Stimulated activated naive CD8-positive, alpha-beta T cell treated with anti-CD3 and anti-CD28 coated beads, Interleukin-15, Interleukin-2, amounts not matched to agents 100 ng/mL and 50 ng/mL, for 24 hours (primary cell): ENCODE measurements around the gene AGBL1.

Experiments
- H3K27ac Mint-ChIP-seq: one replicate; pipeline ENCODE4 v1.8.0; 2021; ENCODE audit warnings: mild to moderate bottlenecking, mixed read lengths
- H3K27me3 Mint-ChIP-seq: one replicate; pipeline ENCODE4 v1.8.0; 2021; ENCODE audit warnings: mixed read lengths
- H3K36me3 Mint-ChIP-seq: one replicate; pipeline ENCODE4 v1.8.0; 2021; ENCODE audit warnings: low read depth, mixed read lengths
- H3K4me1 Mint-ChIP-seq: one replicate; pipeline ENCODE4 v1.8.0; 2021; ENCODE audit warnings: low read depth, mixed read lengths
- H3K4me3 Mint-ChIP-seq: one replicate; pipeline ENCODE4 v1.8.0; 2021; ENCODE audit warnings: mild to moderate bottlenecking, mixed read lengths
- H3K9me3 Mint-ChIP-seq: one replicate; pipeline ENCODE4 v1.8.0; 2021; ENCODE audit warnings: mixed read lengths

AGBL1 gene

DNA sequence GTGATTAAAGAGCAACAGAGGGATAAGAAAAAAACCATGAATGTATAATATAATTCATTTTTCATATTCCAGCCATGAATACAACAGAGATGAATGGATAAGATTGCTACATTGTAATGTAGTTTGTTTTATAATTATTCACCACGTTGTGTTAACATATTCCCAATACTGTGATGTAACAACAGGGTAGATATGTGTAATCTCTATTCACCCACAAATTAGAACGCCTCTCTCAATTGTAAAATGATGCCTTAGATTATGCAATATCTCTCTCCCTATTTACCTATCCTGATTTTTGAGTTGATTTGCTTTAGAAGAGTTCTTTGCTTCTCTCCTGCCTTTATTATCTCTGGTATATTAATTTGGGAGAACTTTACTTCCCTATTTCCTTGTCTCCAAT lies 193.6 kb downstream of the AGBL1 start:
- Mint-ChIP-seq H3K4me1 (no peaks in the 10 kb centered on the region), H3K27me3 (peaks cover 4% of the 10 kb centered on the region), H3K36me3 (no peaks in the 10 kb centered on the region), H3K27ac (no peak overlapping the region), H3K4me3 (no peak overlapping the region), H3K9me3 (no peaks in the 10 kb centered on the region)

DNA sequence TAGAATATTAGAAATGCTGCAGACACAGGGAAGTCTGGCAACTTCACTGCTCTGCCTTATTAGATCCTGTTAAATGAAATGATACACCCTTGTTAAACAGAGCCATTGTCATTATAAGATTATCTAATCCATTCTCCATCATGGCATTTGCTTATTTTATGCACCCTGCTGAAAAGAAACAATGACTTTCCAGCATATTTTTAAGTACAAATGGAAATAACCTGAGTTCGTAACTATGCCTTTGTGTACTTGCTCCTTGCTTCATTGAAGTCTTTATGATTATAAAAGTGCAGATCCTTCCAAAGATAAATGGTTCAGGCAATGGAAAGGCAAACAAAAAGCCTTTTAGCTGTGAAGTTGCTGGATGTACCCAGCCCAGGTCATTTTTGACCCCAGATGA lies 195.7 kb downstream of the AGBL1 start:
- Mint-ChIP-seq H3K9me3 (no peaks in the 10 kb centered on the region), H3K36me3 (no peaks in the 10 kb centered on the region), H3K27ac (no peak overlapping the region), H3K4me1 (no peaks in the 10 kb centered on the region), H3K27me3 (peaks cover 3% of the 10 kb centered on the region), H3K4me3 (no peak overlapping the region)

DNA sequence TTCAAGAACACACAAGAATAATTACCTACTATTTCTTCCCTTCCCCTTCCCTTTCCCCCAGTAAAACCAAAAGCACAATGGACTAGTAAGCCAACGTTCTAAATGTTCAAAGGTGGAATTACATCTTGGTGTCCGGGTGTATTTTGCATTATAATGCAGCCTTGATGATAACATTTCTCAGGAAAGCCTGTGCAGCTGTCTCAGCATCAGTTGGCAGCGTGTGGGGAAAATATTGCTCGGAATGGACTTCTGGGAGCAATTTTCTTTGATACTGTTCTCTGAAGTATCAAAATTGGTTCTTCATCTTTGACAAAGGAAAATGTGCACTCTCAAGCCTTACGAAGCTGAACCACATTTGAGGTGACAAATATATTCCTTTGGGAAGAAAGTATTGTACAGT lies 198.9 kb downstream of the AGBL1 start:
- Mint-ChIP-seq H3K36me3 (no peaks in the 10 kb centered on the region), H3K4me3 (no peak overlapping the region), H3K27me3 (no peaks in the 10 kb centered on the region), H3K27ac (no peak overlapping the region), H3K4me1 (no peaks in the 10 kb centered on the region), H3K9me3 (no peaks in the 10 kb centered on the region)

DNA sequence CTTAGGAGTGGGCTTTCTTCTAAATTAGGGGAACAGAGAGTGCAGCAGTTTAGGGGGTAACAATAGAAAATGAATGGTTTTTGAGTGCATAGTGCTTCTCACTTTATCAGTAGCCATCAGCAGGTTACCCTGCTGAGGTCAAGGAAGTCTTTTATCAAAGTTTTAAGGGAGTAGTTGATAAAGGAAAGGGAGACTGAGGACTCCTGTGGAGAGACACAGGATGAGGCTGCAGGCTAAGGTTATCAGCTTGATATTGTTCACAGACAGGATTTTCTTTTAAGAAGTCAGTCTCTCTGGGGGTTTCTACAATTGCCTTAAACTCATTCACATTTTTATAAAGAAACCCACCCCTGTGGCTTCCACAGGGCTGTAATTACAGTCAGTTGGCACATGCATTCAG lies 205.0 kb downstream of the AGBL1 start:
- H3K27ac Mint-ChIP-seq: no peak overlapping the region
- H3K9me3 Mint-ChIP-seq: no peaks in the 10 kb centered on the region

DNA sequence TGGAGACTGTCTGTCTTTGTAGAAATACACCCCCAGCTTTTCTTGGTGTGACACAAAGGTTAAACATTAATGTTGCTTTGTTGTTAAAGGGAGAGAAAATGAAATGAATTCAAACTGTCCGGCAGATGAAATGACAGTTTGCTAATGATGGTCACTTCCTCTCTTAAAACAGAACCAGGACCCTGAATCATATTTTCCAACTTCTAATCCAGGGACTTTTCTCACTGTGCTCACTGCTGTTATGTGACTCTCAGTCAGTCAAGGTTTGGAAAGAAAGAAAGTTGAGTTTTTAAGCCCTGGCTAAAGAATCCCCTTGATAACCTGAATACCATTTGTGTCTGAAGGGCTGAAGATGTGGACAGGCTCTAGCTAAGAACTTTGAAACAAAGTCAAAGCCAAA lies 215.8 kb downstream of the AGBL1 start:
- no peaks in the 10 kb centered on the region for H3K36me3 Mint-ChIP-seq
- H3K4me3 Mint-ChIP-seq: no peak overlapping the region
- H3K4me1 Mint-ChIP-seq: no peaks in the 10 kb centered on the region

More for the DNA sequence above, 205.0 kb downstream of the AGBL1 start:
- Mint-ChIP-seq H3K4me3 (no peak overlapping the region), H3K4me1 (no peaks in the 10 kb centered on the region), H3K36me3 (no peaks in the 10 kb centered on the region), H3K27me3 (peaks cover 2% of the 10 kb centered on the region)

DNA sequence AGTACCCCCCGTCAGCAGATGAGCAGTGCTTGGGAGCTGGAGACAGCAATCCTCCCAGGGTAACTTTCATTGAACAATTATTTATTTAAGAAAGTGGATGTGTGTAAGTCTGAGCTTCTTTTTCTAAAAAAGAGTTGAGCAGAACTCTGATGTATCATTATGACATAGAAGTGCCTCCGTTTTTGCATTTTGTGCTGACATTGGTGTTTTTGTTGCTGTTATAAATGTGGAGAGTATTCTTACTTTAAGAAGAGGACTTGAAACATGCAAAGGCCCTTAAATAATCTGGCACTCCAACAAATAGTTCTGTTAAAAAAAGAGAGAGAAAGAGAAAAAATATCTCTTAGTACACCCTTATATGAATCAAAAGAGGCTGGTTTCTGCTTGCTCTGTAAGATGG lies 217.1 kb downstream of the AGBL1 start:
- Mint-ChIP-seq H3K4me1 (no peaks in the 10 kb centered on the region), H3K36me3 (no peaks in the 10 kb centered on the region), H3K27me3 (peaks cover 8% of the 10 kb centered on the region), H3K9me3 (no peaks in the 10 kb centered on the region), H3K27ac (no peak overlapping the region), H3K4me3 (no peak overlapping the region)

More for the DNA sequence above, 215.8 kb downstream of the AGBL1 start:
- Mint-ChIP-seq H3K27me3 (peaks cover 8% of the 10 kb centered on the region), H3K9me3 (no peaks in the 10 kb centered on the region), H3K27ac (no peak overlapping the region)

DNA sequence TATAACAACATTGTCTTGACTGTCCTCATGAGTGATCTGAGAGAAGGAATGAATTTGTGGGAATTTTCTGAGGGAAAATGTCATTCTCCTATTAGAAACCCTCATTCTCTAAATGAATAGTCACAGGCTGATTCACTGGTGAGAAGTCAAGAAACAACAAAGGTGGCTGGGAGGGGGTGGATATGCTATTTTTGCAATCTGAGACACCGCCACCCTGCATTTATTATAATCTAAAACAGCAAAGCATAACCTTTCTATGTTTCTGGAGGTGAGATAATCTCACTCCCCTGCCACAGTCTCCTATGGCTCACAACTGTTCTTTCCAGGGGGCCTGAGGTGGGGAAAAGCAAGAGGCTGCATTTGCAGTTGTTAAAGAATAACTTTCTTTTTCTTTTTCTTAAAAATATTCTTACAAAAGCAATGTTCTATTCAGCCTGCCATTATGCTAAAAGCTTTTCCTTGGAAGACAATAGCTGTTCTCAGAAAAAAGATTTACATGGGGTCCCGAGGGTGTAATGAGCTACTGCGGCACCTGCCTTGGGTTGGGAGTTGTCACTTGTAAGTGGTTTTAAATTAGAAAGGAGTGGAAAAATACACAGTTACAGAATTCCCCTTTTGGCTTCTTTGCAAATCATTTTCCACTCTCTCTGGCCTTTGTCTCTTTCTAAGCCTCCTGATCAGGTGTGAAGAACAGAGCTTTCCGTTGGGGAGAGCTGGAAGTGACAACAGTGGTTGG lies 220.9 kb downstream of the AGBL1 start:
- H3K27me3 Mint-ChIP-seq: peaks cover 4% of the 10 kb centered on the region
- H3K4me1 Mint-ChIP-seq: no peaks in the 10 kb centered on the region
- no peak overlapping the region for H3K27ac Mint-ChIP-seq
- no peaks in the 10 kb centered on the region for H3K9me3 Mint-ChIP-seq
- no peak overlapping the region for H3K4me3 Mint-ChIP-seq
- no peaks in the 10 kb centered on the region for H3K36me3 Mint-ChIP-seq

DNA sequence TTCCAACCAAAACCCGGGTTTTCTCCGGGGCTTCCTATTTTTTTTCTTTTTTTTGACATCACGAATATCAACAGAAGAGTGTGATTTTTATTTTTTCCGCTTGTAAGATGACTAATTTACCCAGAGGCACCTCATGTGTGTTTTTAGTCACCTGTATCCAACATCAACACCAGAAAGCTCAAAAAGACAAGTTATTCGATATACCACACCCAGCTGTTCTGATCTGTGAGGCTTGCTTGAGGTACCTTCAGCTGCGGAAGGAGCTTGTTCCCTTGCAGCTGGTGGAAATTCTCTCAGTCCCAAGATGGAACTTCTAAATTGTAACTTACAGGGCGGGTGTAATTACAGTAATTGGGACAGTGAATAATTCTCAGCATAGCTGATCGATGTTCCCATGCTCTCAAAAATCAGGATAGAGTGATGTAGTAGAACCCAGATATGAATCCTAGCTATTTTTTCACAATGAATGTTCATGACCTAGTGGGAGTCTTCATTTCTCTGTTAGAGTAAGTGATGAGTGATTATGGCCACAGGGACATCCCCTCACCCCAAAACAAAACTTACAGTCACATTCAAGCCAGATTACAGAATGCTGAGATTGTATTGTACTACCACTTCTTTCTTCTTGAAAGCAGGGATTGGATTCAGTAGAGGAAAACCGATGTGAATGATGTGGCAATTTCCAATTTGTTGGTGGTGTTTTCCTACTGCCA lies 232.1 kb downstream of the AGBL1 start:
- Mint-ChIP-seq H3K36me3 (no peaks in the 10 kb centered on the region), H3K4me1 (peaks cover 8% of the 10 kb centered on the region)

DNA sequence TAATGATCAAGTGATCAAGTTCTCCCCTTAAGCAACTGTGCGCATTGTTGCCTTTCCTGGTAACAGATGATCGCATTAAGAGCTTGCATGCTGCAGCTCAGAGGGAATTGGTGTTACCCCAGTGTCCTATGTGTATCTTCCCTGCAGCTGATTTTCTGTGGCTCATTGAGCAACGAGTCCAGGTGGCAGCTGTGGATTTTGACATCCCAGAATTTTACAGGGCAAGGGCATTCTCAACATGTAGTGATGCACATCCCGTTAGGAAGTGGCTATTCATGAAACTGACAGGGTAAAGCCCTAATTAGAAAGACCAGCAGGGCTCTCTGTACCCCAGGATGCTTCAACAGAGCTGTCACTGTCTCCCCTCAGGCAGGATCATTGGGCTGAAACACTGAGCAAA lies 232.8 kb downstream of the AGBL1 start:
- no peaks in the 10 kb centered on the region for H3K36me3 Mint-ChIP-seq
- H3K27me3 Mint-ChIP-seq: peaks cover 24% of the 10 kb centered on the region
- H3K27ac Mint-ChIP-seq: no peak overlapping the region
- no peaks in the 10 kb centered on the region for H3K9me3 Mint-ChIP-seq
- no peak overlapping the region for H3K4me3 Mint-ChIP-seq
- peaks cover 12% of the 10 kb centered on the region for H3K4me1 Mint-ChIP-seq

More for the DNA sequence above, 232.1 kb downstream of the AGBL1 start:
- H3K27me3 Mint-ChIP-seq: peaks cover 18% of the 10 kb centered on the region
- H3K27ac Mint-ChIP-seq: no peak overlapping the region
- H3K4me3 Mint-ChIP-seq: no peak overlapping the region
- H3K9me3 Mint-ChIP-seq: no peaks in the 10 kb centered on the region

DNA sequence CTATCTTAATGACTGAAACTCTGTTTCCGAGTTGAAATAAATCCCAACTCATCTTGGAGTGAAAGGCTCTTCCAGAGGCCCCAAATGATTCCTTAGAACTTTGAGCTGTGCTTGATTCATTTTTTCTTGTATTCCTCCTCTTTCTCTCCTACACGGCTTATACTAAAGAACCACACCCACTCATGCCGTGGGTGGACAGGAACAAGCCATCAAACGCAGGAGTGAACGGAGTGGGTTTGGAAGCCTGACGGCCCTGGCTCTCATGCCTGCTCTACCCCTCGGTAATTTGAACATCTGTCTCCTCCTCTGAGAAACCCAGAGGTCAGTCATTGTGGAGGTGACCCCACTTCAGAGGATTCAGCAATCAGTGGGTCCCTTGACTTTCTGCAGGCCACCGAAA lies 236.5 kb downstream of the AGBL1 start:
- H3K9me3 Mint-ChIP-seq: no peaks in the 10 kb centered on the region
- H3K36me3 Mint-ChIP-seq: no peaks in the 10 kb centered on the region
- no peak overlapping the region for H3K4me3 Mint-ChIP-seq
- H3K27me3 Mint-ChIP-seq: peaks cover 24% of the 10 kb centered on the region
- no peak overlapping the region for H3K27ac Mint-ChIP-seq
- peaks cover 12% of the 10 kb centered on the region for H3K4me1 Mint-ChIP-seq

DNA sequence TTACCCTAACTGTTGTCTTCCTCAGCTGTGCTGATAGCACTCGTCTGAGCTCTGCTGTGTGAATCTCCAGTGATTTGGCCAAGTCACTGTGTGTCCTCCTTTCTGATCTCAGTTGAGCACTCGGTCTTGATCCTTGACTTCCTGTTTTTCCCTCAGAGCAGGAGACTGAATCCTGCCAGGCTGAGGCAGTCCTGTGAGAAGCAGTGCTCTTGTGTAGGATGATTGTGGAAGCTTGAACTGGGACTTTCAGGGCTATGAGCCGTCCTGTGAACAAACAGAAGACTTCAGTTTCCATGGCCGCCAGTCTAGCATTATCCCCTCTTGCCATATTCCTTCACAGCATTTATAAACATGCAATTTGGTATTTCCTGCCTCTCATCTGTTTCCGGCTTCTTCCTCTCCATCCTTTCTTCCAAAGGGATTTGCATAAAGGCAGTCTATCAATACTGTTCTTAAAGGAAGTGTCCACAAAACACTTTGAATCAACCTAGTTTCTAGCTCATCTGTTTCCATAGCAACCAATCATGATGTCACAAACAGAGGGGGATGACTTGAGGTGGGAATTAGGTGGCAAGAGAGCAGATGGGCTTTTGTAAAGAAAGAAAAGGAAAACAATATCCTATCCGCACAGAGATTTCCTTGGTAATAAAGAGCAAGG lies 237.2 kb downstream of the AGBL1 start:
- Mint-ChIP-seq H3K4me3 (no peak overlapping the region), H3K27ac (no peak overlapping the region), H3K27me3 (peaks cover 21% of the 10 kb centered on the region), H3K9me3 (no peaks in the 10 kb centered on the region), H3K36me3 (no peaks in the 10 kb centered on the region), H3K4me1 (peaks cover 12% of the 10 kb centered on the region)

DNA sequence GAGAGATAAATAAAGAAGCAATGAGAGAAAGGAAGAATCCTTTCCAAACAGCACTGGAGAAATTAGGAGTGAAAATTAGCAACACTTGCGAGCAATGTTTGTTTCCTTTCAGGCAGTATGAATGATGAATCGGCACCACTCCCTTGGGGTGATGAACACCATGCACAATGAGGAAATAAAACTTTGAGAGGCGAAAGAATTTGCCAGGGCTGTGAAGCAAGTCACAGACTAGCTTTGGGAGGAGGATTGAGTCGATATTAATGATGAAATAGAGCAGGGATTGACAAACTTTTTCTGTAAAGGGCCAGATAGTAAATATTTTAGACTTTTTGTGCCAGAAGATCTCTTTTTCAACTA lies 237.7 kb downstream of the AGBL1 start:
- Mint-ChIP-seq H3K27ac (no peak overlapping the region), H3K9me3 (no peaks in the 10 kb centered on the region), H3K4me1 (peaks cover 12% of the 10 kb centered on the region), H3K27me3 (peaks cover 18% of the 10 kb centered on the region), H3K4me3 (no peak overlapping the region), H3K36me3 (no peaks in the 10 kb centered on the region)

DNA sequence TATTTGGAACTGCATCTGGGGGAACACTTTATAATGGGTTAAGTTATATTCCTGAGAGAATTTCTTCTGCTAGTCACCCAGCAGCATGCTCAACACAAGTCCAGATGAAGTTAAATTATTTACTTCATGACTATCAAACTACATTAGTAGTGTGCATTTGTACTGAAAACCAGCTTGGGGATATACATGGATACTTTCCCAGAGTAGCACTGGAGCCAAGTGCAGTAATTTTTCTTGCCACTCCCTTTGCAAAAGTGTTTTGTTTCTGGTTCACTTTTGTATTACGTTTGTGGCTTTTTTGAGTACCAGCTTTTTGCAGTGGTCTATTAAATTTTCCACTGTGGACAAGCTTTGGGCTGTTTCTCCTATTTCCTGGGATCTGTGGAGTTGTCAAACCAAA lies 243.0 kb downstream of the AGBL1 start:
- H3K27ac Mint-ChIP-seq: no peak overlapping the region
- H3K4me3 Mint-ChIP-seq: no peak overlapping the region
- H3K36me3 Mint-ChIP-seq: no peaks in the 10 kb centered on the region
- no peaks in the 10 kb centered on the region for H3K4me1 Mint-ChIP-seq
- H3K27me3 Mint-ChIP-seq: peaks cover 12% of the 10 kb centered on the region
- H3K9me3 Mint-ChIP-seq: no peaks in the 10 kb centered on the region

DNA sequence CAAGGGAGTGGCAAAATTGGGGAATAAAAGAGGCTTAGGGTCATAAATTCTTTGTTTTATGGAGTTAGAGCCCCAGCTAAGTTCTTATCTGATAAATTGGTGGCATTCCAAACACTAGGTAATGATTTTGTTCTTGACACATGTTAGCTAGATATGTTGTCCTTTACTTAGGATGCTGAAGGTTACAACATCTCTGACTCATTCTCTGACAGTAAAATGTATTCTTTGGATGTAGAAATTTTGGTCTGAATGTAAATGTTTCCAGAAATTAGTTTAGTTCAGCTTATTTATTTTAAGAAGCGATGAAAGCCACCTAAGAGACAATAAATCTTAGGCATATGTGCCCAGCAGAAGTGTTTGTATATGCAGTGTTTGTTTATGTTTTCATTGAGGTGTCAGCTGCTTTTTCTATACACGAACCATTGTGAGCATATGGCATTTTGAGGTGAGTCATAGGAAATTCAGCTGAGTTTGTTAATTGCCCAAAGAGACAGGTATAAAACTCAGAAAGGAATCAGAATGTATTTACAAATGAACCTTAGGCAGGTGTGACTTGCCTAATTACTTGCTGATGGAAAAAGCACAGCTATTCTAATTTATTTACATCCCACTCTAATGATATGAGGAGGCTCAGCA lies 247.7 kb downstream of the AGBL1 start:
- Mint-ChIP-seq H3K4me1 (no peaks in the 10 kb centered on the region), H3K27me3 (peaks cover 12% of the 10 kb centered on the region), H3K9me3 (peaks cover 8% of the 10 kb centered on the region), H3K4me3 (no peak overlapping the region), H3K36me3 (no peaks in the 10 kb centered on the region), H3K27ac (no peak overlapping the region)

DNA sequence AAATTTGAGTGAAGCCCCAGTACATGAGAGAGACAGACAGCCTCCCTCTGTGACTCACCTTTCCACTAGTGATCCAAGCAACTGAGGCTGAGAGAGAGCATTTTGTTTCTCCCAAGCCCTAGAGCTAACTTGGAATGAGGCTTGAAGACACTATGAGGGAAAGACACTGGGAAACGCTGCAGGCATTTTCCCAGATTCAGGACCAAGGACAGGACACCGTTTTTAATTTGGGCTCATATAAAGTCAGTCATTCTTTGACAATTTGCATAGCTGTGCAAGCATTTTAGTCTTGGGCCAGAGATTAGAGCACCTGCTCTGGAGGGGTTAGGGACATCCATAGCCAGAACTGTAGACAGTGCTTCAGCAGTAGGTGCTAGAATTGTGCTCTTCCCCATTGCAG lies 249.0 kb downstream of the AGBL1 start:
- H3K4me1 Mint-ChIP-seq: no peaks in the 10 kb centered on the region
- peaks cover 8% of the 10 kb centered on the region for H3K9me3 Mint-ChIP-seq
- no peak overlapping the region for H3K27ac Mint-ChIP-seq
- H3K36me3 Mint-ChIP-seq: no peaks in the 10 kb centered on the region
- peaks cover 12% of the 10 kb centered on the region for H3K27me3 Mint-ChIP-seq
- no peak overlapping the region for H3K4me3 Mint-ChIP-seq
